Bone marrow (tissue), 2 donors: ENCODE measurements around the gene CHN2.

Experiments used
- DNase-seq, 2 donors: peaks; one replicate each; lab custom pipeline; 2025; lab: John Stamatoyannopoulos, UW

Gene CHN2

DNA sequence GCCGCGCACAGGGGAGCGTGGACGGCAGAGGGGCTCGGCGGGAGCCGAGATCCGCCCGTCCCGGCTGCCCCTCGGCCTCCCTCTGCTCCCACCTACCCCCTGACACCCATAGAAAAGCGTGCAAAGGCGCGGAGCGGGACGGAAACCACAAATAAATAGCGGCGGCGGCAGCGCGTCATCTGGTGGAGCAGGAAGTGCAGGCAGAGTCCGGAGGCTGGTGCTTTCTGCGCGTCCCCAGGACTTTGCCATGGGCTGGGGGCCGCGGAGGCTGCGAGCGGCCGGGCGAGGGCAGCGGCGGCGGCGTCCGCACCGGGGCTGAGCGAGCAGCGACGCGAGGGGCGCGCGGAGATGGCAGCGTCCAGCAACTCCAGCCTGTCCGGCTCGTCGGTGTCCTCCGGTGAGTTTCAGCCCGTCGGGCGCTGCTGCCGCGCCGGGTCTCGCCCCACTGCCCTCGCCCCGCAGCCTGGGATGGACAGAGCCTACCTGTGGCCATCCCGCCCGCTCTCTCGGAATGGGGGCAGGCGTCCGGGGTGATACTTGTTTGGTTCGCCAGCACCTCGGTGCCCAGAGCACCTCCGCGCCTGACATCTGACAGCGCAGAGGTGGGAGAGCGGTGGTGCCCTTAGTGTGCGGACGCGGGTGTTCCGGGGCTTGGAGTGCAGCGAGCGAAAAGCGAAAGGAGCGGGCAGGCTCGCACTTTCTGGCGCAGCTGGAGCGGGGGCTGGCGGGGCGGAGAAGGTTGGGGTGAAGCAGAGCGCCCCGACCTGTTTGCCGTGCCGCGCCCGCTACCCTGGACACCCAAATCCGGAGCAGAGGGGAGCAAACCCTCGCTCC lies at the start of gene CHN2:
CHN2 (plus strand) TSS at position 182 of the 834 bp plus-strand sequence.
- DNase-seq: peak in 1 of 2 donors; percentile 65

GRCh38 chr7:29145553-29146056 lies 49.0 kb upstream of the CHN2 start:
- no peak for DNase-seq

DNA sequence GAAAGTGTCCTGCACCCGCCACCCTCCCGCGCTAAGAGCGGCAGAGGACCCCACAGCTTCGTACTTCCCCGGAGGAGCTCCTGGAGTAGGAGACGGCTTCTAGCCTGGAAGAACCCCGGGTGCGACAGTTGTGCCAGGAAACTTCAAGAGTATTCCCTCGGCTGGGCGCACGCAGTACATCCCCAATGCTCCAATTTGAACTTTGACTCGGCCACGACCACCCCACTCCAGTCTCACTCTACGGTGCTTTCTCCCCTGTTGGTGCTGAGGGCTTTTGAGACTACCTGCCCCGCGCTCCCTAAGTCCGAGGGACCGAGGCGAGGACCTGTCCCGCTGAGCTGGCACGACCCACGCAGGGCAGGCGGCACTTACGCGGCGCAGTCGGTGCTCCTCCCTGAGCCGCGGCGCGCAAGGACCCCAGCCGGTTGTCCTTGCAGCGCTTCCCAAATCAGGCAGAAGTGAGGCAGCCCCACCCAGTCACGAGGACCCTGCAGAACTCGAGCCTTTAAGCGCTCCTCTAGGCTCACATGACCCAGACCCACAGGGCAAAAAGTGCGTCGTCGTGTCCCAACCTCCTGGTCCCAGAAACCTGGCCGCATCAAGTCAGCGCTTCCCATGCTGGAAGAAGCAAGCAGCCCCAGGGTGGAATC lies 48.4 kb upstream of the CHN2 start, which contains the start of gene CPVL:
CPVL (minus strand) TSS at position 481 of the 650 bp plus-strand sequence. CDS start 25,476 bp downstream, outside the sequence.
- no peak for DNase-seq

- no peak for DNase-seq
These were observed 47.5 kb upstream of the CHN2 start for GRCh38 chr7:29146888-29147609.

GRCh38 chr7:29147821-29148220 lies 46.8 kb upstream of the CHN2 start:
- DNase-seq: no peak

GRCh38 chr7:29149036-29149435 lies 45.5 kb upstream of the CHN2 start:
- DNase-seq: no peak

GRCh38 chr7:29150856-29151255 lies 43.7 kb upstream of the CHN2 start:
- no peak for DNase-seq

- no peak for DNase-seq
These were observed 40.5 kb upstream of the CHN2 start for GRCh38 chr7:29154076-29154475.

GRCh38 chr7:29156907-29157452 lies 37.6 kb upstream of the CHN2 start:
- DNase-seq: no peak

GRCh38 chr7:29158795-29159423 lies 35.7 kb upstream of the CHN2 start:
- DNase-seq: no peak

DNA sequence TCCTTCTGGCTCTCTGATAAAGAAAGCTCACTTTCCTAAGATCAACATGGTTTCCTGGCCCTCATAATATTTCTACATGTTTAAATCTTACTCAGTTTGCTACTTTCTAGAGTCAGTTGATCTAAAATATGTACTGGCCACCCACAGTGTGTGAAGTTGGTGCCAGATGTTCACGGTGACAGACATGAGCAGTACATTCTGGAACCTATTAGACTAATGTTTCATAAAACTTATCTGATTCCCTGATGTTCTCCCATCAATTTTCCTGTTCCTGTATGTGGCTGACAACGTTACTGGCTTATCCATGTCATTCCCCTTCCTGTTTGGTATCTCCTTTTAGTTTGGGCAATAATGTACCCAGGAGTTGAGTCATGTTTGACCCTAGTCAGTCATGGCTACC lies 34.5 kb upstream of the CHN2 start:
- DNase-seq: no peak

DNA sequence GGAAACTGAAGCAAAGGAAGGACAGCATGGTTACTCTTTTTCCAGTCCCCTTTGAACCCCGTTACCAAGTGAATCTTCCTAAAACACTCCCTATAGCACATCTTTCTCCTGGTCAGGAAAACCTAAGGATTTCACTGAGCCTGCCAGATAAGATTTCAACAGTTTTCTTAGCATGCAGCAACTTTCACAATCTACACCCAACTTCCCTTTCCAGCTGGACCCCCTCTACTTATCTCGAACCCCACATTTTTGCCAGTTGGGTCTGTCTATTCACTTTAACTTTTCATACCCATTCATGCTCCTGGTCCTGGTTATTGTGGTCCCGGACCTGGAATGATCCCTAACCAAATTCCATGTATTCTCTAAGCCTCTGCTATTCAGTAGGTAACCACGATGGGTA lies 33.3 kb upstream of the CHN2 start:
- DNase-seq: no peak

GRCh38 chr7:29162577-29162976 lies 32.0 kb upstream of the CHN2 start:
- DNase-seq: no peak

DNA sequence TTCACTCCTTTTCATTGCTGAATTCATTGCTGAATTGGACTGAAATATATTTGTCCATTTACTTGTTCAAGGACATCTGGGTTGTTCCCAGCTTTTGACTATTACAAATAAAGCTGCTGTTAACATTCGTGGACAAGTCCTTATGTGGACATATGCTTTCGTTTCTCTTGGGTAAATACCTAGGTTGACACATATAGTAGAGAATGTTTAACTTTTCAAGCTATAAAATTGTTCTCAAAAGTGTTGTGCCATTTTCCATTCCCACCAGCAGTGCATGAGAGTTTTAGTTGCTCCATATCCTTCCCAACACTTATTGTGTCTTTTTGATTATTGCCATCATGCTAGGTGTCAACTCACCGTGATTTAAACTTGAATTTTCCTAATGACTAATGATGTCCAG lies 30.7 kb upstream of the CHN2 start:
- no peak for DNase-seq

GRCh38 chr7:29167721-29168120 lies 26.9 kb upstream of the CHN2 start:
- DNase-seq: no peak

GRCh38 chr7:29170781-29171180 lies 23.8 kb upstream of the CHN2 start:
- DNase-seq: no peak

DNA sequence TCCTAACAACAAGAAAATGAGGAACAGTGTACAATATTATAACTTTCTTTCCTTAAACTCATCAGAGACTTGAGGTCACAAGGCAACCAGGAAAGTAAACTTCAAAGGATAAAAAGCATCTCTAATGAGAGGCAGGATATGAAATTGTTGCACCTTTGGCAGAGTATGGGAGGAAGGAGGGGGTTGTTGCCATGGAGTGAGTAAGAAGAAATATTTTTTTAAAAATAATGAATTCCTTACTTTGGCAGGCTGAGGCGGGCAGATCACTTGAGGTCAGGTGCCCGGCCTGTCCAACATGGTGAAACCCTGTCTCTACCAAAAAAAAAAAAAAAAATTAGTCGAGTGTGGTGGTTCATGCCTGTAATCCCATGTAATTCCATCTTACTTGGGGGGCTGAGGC lies 21.1 kb upstream of the CHN2 start:
- DNase-seq: no peak

DNA sequence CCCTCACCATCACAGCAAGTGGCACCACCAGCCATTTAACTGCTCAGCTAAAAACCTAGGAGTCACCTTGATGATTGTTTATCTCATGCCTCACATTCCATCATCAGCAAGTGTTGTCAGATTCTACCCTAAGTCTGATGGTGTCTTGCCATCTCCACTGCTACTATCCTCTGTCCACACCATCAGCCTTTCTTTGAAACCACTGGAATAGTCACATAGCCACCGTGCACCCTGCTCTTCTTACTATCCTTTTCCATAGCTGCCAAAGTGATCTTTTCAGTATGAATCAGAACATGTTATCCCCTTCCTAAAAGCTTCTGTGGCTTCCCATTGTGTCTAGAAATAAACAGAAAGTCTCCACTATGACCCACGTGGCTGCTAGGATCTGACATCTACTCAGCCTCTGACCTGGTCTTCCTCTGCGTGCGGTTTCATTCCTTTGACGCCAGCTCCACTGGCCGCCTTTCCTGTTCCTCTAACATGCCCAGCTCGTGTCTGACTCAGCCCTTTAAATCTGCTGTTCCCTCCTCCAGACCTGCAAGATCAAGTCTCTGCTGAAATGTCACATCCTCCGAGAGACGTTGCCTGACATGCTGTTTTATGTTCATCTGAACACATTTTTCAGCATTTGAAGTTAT lies 16.5 kb upstream of the CHN2 start:
- DNase-seq: peak in 1 of 2 donors; percentile 15

DNA sequence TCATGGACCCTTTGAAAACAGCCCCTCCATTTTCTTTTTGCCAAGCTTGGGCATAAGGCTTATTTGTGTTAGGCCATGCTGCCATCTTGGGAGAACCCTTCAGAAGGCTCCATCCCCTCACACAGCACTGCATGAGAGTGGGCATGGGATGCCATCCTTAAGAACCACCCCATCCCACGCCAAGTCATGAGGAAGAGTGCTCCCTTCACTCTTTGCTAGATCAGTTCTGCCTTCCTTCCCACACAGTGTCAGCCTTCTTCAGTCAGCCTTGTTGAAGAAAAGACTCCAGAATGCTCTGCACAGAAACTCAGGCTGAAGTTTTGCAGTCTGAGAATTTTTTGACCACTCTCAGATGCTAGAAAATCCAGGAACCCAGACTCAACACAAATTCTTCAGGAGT lies 15.5 kb upstream of the CHN2 start:
- no peak for DNase-seq

- no peak for DNase-seq
These were observed 10.0 kb upstream of the CHN2 start for GRCh38 chr7:29184599-29184998.

DNA sequence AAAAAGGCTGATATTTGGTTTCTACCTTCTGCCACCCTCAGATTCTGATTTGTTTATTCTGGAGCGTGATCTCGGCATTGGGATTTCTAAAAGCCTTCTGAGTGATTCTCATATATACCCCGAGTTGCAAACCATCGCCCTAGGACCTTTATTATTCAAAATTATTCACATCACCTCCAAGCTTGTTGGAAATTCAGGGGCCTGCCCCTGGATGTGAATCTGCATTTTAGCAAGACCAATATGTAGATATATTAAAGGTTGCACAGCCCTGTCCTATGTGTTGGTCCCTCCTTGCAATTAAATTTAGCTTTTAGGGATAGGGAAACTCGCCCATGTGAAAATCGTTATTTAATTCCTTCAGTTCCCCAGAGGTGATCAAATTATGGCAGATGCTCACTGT lies 9.0 kb upstream of the CHN2 start:
- no peak for DNase-seq
